ENCODE measurements around the gene ENOX1.

Gene ENOX1

DNA sequence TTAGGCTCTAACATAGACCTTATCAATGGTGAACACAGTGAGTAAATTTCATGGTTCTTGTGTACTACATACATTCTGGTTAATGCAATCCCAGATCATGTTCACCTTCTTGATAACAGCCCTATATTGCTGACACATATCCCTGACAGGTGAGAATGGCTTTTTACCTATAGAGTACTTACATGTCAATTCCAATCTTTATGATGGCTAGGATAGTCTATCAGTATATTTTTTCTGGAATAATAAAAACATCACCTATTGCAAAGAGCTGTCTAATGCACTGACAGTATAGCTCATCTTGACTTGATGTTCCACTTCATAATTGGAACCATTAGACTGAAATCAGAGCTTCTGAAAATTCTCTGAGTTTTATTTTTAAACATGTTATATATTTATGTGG is 199.4 kb downstream of the ENOX1 start:
- DNase-seq = no peak

DNA sequence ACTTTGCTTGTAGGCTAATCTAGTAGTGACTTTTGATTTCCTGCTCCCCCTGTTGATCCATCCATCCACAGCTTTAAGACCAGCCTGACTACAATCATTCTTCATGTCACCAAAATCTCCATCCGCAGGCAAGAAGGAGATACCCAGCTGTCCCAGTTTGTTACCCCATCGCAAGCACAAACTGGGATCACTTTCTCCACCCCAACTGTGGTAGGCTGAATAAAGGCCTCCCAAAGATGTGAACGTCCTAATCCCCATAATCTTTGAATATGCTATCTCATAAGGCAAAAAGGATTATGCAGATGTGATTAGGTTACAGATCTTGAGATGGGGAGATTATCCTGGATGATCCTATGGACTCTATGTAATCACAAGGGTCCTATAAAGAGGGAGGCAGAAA is 202.0 kb downstream of the ENOX1 start:
- DNase-seq = no peak

DNA sequence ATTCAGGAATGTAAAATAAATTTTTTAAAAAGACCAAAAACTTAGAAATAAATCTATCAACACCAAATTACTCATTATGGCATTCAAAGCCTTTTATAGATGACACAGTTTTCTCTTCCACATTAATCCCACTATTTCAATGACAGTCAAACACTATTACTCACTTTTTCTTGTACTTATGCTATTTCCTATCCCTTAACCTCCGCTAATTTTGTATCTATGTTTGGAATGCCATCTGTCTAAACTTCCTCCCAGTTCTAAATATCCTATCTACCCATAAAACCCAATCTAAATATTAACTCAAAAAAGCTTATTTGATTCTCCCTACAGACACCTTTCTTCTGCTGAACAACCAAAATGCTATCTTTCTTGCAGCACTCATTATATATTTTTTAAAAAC is 203.5 kb downstream of the ENOX1 start:
- DNase-seq = no peak

DNA sequence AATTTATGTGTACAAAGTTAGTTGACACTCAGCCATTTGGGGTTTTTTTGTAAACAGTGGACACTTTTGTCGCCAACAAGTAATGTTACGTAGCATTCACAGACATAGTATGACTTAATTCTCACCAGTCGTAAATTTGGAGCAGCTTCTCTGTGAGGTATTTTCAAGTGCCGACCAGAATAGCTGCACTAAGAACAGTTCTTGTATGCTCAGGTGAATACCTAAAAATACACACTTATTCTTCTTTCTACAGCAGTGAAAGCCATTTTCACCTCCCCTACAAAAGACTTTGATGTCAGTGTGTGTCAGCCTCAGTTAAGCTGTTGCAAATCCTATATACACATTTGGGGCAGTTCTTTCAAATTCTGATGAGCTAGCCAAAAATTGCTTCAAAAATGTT is 206.5 kb downstream of the ENOX1 start:
- DNase-seq = no peak

DNA sequence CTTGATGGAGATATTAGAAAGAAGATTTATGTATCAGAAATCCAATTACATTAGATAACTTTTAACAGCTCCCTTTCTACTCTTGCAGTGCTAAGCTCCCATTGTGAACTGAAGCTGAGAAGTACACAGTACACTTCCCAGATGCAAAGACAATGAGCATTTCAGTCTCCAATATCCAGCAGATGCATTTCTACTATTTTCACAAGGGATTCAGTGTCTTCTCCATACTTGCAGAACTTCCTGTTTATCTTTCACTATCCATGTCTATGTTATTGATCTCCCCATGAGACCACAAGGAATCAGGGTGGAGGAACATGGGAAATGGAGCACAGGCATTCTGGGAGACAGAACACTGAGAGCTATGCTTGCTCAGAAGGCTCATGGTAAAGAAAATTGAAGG is 207.5 kb downstream of the ENOX1 start:
- DNase-seq = no peak

DNA sequence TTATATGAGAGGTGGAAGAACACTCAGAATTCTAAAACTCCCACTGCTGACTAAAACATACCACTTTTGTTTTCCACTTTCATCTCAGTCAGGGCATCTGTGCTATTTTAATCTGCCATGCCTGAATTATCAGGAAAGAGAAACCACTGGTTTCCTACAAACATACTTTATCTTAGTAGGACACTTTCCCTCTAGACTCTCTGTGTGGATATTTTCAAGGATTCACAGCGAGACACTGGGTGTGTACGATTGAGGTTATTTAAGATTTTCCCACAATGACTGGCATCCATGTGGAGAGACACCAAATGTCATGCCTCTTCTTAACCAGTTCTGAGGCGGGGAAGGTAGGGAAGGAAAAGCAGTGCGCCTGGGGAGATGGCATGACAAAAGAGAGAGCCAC is 212.2 kb downstream of the ENOX1 start:
- DNase-seq = no peak

DNA sequence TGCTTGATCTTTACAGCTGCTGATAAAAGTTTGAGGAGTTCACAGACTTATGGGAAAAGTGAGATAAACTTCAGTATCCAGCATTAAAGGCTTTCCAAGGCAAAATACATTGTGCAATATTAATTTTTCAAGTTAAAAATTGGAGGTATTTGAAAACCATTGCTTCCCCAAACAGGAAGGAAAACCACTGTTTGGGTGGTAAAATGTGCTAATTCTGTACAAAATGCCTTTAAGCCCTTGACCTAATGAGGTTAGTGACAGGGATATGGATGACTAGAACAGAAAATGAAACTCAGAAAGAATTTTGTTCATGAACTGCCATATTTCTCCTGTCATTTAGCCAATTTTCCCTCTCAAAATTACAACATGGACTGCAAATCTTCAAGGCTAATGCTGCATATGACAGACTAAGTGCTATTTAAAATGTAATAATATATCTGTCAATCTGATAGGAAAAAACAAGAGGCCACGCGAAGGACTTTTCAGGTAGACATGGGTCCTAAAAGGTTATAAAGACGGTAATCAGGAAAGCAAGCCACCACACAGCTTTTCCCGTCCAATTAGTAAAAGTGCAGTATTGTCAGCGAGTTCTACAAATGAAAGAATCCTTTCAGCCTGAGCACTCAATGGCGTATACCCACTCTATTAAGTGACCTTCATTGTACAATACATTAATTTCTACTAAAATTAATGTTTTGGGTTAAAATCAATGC is 212.8 kb downstream of the ENOX1 start:
- DNase-seq = no peak

DNA sequence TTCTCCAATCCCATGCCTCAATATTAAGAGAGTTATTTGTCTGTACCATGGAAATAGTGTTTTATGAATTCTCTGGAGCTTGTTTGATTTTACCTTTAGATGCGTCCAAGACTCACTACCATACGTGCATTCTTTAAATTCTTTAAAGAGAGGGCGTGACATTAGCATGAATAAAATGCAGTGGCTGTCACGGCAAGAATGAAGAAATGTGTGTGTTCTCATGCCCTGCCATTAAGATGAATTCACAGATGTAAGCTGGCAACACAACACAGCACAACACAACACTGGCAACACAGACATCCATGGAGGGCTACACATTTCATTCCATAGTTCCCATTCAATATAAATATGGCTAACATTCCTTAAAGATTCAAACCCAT is 213.4 kb downstream of the ENOX1 start:
- DNase-seq = no peak

DNA sequence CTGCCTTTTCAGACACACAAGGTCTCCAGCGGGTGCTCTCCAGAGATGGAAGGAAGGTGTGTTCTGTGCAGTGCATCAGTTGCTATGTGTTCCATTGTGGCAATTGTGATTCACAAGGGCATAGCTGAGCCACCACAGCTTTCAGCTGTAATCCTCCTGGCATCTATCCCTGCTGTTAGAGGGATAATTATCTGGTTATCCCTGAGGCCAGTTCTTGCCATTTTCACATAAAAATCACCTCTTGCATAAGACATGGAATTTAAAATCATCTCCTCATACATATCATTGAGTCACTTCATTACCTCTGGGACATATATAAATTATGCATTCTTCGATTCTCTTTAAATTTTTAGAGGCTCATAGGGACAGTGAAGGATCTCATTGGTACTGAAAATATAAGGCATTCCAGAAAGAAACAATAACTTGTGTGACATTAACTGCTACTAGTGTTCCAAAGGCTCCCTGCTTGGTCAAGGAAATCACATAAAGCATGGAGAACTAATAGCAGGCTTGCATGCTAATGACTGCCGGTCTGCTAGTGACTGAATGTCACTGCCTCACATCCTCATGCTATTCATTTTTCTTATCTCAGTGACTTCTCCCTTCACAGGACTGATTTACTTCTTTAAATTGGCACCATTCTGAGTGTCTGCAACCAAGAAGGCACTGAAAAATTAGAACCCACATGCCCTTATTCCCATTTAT is 214.0 kb downstream of the ENOX1 start:
- DNase-seq = no peak

DNA sequence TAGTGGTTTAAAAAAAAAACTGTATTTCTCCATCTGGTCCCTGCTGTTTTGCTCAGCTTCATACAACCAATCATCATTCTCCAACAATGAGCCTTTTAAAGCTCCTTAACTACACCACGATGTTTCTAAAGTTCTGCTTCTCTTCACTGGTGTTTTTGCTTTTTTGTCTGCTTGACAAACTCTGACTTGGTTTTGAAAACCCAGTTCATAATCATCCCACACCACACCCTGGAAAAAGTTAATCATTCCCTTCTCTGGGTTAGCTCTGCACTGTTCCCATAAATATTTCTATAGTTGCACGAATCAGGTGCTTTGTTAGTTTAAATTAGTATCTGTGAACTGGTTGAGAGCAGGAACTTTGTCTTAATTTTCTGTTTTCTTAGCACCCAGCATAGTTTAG is 217.1 kb downstream of the ENOX1 start:
- no peak for DNase-seq

DNA sequence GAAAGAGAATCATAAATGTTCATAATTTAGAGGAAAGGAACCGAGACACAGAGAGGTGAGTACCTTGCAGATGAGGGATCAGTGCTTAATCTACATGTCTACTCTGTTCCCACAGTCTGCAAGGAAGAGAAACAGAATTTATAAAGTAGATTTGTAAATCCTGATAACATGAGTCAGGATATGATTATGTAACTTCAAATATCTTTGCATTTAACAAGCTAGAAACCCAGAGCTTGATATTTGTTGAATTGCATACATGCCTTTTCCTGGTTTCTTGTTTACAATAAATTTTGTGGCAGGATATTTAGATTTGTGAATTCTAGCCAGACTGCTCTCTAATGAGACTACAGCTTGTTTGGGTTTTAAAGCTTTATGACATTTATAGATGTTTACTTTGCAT is 219.2 kb downstream of the ENOX1 start:
- DNase-seq = no peak

DNA sequence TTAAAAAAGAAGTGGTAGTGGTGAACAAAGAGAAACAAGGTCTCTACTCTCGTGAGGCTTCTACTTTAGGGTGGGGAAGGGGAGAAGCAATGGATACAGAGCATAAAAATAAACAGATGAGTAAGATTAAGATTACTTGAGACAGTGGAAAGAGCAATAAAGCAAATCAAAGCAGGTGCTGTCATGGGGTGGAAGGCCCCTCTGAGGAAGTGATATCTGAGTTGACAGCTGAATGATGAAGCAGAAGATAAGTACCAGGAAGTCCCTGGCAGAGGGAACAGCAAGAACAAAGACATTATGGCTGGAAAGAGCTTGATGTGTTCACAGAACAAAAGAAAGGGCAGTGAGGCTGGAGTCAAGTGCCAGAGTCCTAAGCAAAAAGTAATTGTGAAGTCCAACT is 221.8 kb downstream of the ENOX1 start:
- DNase-seq = no peak

DNA sequence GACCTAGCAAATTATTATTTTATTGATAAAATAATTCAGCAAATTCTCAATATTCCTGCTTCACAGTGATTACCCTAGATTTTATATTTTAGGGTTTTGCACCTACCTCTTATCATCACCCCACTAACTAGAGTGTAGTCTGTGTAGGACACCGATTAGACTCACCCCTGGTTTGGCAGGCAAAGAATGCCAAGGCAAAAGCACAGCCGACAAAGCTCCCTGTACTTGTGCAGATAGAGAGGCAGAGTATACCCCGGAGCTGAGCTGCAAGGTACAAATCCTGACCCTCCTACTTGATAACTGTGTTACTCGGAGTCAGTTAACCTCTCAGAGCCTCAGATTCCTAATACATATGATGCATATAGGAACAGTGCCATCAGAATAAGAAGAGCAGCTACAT is 225.7 kb downstream of the ENOX1 start:
- no peak for DNase-seq

DNA sequence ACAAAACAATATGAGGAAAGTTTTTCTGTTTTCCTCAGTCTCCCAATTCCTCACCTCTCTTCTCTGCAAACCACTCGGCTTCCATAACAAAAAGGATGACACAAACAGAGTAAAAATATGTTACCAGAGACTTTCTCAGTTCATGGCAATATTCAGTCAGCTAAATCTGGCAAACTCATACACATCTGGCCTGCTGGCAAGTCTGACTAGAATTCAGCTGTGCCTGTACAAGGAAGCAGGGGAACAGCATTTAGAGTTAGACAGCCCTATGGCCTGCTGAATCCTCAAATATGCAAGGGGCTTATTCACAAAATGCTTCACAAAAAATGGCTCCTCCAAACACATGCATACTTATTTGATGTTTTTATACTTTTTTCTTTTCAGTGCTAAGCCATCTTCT is 227.8 kb downstream of the ENOX1 start:
- no peak for DNase-seq

DNA sequence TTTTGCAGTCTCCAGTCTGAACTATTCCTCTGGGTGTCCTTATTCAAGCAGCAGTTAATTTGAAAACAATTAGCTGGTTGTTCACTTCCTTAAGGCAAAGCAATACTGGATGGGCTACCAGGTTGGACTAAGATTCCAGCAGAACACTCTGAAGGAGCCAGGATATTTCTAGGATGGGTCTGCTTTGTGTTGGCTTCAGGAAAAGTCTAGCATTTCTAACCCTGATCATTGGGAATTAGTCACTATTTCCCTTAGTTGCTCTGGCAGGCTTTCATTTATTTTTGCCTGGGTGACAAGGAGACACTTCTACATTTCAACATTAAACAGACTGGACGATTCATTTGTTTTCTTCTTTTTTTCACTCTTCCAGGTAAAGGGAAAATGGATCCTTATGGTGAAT is 228.4 kb downstream of the ENOX1 start:
- no peak for DNase-seq

DNA sequence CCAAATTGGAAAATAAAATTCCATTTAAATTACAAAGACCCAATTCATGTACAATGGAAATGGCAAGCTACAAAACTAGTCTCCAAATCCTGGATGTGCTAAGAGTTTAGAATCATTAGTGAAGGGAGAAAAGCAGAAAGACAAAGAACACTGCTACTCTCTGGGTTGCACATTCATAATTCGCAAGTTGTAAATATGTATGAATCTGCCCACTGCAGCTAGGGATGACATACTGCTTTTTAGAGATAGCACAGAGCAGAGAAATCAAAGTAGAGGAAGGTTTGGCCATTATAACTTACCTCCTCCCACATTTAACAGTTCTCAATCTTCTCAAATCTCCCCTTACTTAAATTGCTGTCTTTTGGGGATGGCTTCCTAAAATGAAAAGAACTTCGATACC is 231.1 kb downstream of the ENOX1 start:
- no peak for DNase-seq

DNA sequence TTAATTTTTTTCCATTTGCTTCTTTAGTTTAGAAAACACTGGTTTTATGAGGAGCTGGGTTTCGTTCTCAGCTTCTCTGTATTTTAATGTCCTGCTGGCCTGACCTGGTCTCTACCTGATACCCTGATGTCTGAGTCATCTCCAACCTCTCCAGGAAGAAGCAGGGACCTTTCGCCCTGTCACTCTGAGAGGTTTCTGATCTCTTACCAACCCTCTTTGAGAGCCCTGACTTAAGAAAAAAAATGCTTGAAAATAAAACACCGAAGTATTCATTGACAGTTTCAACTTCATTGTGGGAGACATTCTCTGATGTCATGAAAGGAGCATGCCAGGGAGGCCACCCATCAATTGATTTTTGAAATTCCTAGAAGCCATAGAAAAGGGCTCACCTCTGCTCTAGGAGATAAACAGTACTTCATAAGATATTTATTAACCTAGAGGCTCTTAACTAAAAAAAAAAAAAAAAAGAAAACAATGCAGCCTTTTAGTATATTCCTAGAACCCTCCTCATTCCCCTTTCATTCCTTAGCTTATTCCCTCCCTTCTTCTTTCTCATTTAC is 234.8 kb downstream of the ENOX1 start:
- DNase-seq = no peak

DNA sequence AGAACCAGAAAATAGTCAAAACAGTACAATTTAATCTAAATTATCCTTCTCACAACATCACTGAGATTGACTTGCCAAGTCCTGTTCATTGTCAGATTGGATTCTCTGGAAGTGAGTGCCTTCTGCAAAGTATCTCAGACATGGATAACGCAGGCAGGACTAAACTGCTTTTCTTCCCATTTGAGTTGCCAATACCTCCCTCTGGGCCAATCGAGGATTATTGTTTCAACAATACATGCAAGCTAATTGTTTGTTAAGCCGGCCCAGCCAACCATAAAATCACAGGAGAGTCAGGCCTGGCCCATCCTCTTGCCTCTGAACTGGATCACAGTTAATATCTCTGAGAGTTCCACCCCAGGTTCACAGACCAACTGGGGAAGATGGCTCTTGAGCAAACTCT is 240.0 kb downstream of the ENOX1 start:
- no peak for DNase-seq

DNA sequence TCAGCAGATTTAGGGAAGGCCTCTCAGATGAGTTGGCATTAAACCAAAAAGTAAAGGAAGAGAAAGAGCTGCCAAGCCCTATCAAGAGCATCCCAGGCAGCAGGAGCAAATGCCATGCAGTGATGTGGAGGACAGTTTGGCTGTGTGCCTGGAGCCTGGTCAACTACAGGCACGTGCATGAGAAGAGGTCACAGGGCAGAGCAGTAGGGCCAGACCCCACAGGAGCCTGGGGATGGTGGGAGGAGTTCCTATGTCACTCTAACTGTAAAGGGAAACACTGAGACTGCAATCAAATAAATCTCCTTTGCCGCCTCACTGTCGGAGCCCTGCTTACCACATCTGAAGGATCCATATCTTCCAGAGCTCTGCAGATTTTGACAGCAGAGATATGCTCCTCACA is 240.5 kb downstream of the ENOX1 start:
- no peak for DNase-seq

DNA sequence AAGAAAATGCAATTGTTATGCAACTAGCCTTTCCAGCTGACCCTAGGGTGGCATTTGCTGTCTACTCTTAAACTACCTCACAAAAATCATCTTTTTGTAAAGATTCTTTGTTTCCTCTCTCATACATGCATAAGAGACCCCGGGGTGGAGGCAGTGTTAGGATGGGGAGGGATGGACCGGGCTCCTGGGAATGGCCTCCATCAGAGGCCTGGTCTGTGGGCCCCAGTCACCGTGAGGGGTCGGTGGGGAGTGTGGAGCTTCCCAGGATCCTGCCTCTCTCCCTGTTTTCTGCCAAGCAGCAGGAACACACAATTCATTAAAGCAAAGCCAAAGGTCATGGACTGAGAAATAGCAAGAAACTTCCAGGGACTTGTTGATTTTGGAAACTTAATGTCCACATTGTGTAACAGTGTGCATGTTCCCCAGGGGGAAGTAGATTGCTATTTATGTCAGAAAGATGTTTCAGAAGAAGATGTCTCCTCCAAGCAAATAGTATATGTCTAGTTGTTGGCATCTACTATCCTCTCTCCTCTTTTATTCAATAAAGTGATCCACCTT is 241.4 kb downstream of the ENOX1 start:
- no peak for DNase-seq

DNA sequence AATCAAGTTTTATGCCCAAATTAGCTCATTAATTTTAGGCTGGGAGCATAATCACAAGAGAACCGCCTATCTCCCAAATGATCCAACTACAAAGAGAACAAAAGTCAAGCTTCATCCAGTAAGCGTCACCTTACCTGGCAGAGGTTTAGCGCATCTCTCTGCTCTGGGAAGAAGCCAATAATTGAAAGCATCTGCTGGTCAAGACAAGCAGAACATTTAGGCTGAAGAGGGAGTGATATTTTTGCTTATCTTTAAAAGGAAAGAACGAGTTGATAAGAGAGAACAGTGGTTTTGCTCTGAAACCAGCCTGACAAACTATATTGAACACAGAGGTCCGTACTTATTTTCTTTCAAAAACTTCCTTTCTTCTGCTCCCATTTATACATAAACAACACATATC is 242.1 kb downstream of the ENOX1 start:
- no peak for DNase-seq

DNA sequence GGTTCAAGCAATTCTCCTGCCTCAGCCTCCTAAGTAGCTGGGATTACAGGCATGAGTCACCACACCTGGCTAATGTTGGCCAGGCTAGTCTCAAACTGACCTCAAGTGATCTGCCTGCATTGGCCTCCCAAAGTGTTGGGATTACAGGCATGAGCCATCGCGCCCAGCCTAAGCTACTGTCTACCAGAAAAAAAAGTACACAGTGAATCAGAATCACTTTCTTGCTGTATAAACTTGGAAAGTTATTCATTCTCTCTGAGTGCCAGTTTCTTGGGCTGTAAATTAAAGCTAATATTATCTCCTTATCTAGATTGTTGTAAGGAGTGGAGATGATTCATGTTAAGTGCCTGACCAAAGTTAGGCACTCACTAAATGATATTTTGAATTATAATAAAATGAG is 242.8 kb downstream of the ENOX1 start:
- DNase-seq = no peak

DNA sequence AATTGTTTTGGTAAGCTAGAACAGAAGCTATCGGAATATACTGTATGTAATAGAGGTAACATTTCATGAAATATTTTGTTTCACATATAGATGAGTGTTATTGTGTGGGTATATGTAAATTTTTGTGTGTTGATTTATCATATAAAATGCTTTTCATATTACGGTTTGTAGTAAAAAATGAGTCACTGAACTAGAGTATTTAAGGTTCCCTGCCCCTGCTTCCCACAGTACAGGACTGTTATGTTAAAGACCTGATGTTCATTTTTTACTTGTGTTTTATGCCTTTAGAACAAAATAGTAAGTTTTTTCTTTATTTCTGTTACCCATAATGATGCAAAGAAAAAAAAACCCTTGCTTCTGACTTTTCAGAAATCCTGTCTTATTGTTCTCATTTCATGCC is 243.4 kb downstream of the ENOX1 start:
- no peak for DNase-seq

DNA sequence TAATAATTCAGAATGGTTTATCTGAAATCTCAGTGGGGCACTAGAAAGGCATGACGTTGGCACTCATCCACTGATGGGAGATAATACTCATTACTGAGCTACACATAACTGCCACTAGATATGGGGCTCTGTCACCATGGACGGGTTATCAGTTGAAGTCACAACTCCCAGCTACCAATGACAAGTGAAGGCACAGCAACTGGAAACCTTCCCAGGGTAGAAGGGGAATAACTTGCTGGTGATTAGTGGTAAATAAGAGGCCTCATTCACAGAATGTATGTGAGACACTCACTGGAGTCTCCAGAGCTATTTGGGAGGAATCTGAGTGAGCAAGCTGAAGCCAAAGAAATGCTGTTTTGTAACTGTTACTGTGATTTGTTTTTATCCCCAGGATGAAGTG is 249.6 kb downstream of the ENOX1 start:
- DNase-seq = no peak

DNA sequence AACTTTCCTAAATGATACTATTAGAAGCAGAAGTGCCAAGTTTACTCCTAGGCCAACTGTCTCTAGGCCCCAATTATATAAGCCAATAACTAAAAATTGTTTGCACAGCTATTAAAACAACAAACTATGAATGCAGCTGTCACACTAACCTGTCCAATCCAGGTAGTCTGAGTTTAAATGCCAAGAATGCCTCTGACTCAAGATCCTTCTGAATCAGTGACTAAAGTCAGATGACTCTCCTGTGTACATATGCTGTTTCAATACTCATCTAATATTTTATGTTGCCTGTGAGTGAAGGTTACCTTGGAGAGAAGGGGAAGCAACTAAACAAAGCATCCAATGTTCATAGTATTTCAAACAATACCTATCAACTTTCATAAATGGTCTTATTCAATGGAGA is 257.0 kb downstream of the ENOX1 start:
- DNase-seq = no peak
